ENCODE measurements around the gene RAPGEF1.

DNA sequence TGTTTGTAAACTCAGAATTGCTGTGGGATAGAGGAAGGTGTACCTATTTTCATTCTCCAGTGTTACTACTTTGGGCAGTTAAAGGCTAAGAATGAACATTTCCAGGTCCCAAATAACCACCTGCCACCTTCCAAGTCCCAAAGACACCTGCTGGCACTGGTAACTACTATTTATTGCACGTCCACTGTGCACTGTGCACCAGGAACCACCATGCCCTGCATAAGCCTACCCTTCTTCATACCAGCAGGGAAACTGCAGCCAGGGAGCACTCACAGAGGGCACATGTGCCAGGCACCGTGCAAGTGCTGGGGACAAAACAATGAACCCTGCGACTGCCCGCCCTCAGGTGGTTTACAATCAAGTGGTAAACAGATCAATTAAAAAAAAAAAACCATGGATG is 34.9 kb downstream of the RAPGEF1 start:
- TF ChIP-seq, protein P1, sequence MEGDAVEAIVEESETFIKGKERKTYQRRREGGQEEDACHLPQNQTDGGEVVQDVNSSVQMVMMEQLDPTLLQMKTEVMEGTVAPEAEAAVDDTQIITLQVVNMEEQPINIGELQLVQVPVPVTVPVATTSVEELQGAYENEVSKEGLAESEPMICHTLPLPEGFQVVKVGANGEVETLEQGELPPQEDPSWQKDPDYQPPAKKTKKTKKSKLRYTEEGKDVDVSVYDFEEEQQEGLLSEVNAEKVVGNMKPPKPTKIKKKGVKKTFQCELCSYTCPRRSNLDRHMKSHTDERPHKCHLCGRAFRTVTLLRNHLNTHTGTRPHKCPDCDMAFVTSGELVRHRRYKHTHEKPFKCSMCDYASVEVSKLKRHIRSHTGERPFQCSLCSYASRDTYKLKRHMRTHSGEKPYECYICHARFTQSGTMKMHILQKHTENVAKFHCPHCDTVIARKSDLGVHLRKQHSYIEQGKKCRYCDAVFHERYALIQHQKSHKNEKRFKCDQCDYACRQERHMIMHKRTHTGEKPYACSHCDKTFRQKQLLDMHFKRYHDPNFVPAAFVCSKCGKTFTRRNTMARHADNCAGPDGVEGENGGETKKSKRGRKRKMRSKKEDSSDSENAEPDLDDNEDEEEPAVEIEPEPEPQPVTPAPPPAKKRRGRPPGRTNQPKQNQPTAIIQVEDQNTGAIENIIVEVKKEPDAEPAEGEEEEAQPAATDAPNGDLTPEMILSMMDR (IDR thresholded peaks at IDR 0.05; ENCODE audit: extremely low read depth in 1 of 2, insufficient read depth in 1 of 2, low read depth in 1 of 2, low read length in 2 of 2): no peak
- no peak for TF ChIP-seq POLR2A (IDR thresholded peaks at IDR 0.05; ENCODE audit: low read depth, low read length)
- TF ChIP-seq MYC (IDR thresholded peaks at IDR 0.05; ENCODE audit: low read depth, low read length): no peak
- TF ChIP-seq POLR2AphosphoS5 (IDR thresholded peaks at IDR 0.05; ENCODE audit: insufficient read depth, low read depth, low read length): no peak
- TF ChIP-seq, protein P2, sequence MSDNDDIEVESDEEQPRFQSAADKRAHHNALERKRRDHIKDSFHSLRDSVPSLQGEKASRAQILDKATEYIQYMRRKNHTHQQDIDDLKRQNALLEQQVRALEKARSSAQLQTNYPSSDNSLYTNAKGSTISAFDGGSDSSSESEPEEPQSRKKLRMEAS (IDR thresholded peaks at IDR 0.05; ENCODE audit: insufficient read depth, insufficient read length): no peak
- TF ChIP-seq FOS (IDR thresholded peaks at IDR 0.05; ENCODE audit: borderline replicate concordance, insufficient read depth, low read length): no peak
- TF ChIP-seq JUN (IDR thresholded peaks at IDR 0.05; ENCODE audit: borderline replicate concordance, insufficient read depth, insufficient read length, low read depth): no peak
- TF ChIP-seq EZH2 (IDR thresholded peaks at IDR 0.05; ENCODE audit: borderline replicate concordance, low read depth, low read length, severe bottlenecking): no peak
